HCT116 (cell line): Measurements from ENCODE around the gene TCOF1.

Experiments
- EGR1 ChIP-seq: IDR thresholded peaks from 2 replicates; pipeline ENCODE4 v1.6.1; 2012; ENCODE audit warnings: low read depth
- ELF1 ChIP-seq: IDR thresholded peaks from 2 replicates; pipeline ENCODE4 v1.6.1; 2012; ENCODE audit warnings: low read depth, borderline replicate concordance
- EZH2 ChIP-seq: fragments of 200-600 bp; sonication (generic); IDR thresholded peaks from 2 replicates; pipeline ENCODE4 v1.6.1; 2017; ENCODE audit warnings: antibody characterized with exemption, mixed run types
- SRF ChIP-seq: IDR thresholded peaks from 2 replicates; pipeline ENCODE4 v1.6.1; 2012; ENCODE audit warnings: low read depth
- TF ChIP-seq, protein P1 (sequence below), 3 experiments: fragments of 200-600 bp in 1 of 3; sonication (generic) in 1 of 3; IDR thresholded peaks in 2 of 3; conservative IDR thresholded peaks in 1 of 3; 2 replicates each; pipeline ENCODE4 v1.5.1; 2012 to 2017; ENCODE audit warnings: low read depth in 2 of 3, low read length in 2 of 3, antibody characterized with exemption in 1 of 3, borderline replicate concordance in 1 of 3, control low read depth in 1 of 3, mild to moderate bottlenecking in 1 of 3, mixed read lengths in 1 of 3, mixed run types in 1 of 3, moderate library complexity in 1 of 3; ENCODE audit not compliant: insufficient read depth in 1 of 3
- TF ChIP-seq, protein P2 (sequence below): IDR thresholded peaks from 2 replicates; pipeline ENCODE4 v1.6.1; 2012
- TF ChIP-seq, protein P3 (sequence below): IDR thresholded peaks from 2 replicates; pipeline ENCODE4 v1.6.1; 2012

DNA sequence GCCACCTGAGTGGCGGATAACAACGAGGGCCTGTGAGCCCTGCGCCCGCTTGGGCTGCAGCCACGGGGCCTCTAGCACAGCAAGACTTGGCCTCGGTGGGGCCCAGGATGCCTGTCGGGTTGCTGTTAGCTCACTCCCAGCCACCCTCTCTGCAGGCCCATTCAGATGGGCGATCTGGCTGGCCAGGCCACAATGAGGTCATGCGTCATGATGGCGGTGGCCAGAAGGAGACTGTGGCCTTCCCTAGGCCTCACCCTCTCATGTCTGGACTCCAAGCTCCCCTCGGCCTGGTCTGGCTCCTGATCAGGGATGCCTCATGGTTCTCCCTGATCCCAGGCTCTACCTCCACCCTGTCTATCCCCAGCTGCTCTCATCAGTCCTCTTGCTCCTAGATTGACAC lies 19.0 kb upstream of the TCOF1 start:
- TF ChIP-seq EGR1 (no peak), SRF (no peak), EZH2 (no peak), ELF1 (no peak)
- TF ChIP-seq, protein P1, sequence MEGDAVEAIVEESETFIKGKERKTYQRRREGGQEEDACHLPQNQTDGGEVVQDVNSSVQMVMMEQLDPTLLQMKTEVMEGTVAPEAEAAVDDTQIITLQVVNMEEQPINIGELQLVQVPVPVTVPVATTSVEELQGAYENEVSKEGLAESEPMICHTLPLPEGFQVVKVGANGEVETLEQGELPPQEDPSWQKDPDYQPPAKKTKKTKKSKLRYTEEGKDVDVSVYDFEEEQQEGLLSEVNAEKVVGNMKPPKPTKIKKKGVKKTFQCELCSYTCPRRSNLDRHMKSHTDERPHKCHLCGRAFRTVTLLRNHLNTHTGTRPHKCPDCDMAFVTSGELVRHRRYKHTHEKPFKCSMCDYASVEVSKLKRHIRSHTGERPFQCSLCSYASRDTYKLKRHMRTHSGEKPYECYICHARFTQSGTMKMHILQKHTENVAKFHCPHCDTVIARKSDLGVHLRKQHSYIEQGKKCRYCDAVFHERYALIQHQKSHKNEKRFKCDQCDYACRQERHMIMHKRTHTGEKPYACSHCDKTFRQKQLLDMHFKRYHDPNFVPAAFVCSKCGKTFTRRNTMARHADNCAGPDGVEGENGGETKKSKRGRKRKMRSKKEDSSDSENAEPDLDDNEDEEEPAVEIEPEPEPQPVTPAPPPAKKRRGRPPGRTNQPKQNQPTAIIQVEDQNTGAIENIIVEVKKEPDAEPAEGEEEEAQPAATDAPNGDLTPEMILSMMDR (IDR thresholded peaks at IDR 0.05 in 2 of 3, conservative IDR thresholded peaks at IDR 0.05 in 1 of 3; ENCODE audit: borderline replicate concordance in 1 of 3, insufficient read depth in 1 of 3, low read depth in 2 of 3, low read length in 2 of 3): no peak
- TF ChIP-seq, protein P2, sequence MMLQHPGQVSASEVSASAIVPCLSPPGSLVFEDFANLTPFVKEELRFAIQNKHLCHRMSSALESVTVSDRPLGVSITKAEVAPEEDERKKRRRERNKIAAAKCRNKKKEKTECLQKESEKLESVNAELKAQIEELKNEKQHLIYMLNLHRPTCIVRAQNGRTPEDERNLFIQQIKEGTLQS: no peak
- TF ChIP-seq, protein P3, sequence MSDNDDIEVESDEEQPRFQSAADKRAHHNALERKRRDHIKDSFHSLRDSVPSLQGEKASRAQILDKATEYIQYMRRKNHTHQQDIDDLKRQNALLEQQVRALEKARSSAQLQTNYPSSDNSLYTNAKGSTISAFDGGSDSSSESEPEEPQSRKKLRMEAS: no peak
